Germinal center (tissue), 1 donor: ENCODE measurements around the gene DNAL4.
"Not testable (repeated sequence)": the region's sequence is repeated elsewhere in the genome, so short reads cannot be mapped to it uniquely, and the experiment has no call there.

Experiments
- DNase-seq: peaks from one replicate; pipeline ENCODE4 v3.0.0; 2012; ENCODE audit warnings: mixed read lengths, low spot score

DNAL4 gene

DNA sequence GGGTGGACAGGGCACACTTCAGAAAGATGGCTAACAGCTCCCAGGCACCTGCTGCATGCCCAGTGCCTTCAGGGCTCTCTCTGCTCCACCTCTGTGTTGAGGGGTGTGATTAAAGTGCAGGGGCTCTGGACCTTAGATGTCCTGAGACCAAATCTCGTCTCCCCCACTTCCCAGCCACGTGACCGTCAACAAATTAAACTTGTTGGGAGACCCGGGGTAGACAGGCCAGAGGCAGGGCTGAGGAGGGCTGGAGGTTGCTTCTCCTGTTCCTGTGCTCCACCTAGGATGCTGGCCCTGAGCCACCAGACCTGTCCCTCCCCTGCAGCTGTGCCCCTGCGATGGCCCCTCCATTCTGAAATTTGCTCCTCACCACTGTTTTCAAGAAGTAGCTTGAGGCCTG is 32.9 kb upstream of the DNAL4 start:
- DNase-seq: no peak

DNA sequence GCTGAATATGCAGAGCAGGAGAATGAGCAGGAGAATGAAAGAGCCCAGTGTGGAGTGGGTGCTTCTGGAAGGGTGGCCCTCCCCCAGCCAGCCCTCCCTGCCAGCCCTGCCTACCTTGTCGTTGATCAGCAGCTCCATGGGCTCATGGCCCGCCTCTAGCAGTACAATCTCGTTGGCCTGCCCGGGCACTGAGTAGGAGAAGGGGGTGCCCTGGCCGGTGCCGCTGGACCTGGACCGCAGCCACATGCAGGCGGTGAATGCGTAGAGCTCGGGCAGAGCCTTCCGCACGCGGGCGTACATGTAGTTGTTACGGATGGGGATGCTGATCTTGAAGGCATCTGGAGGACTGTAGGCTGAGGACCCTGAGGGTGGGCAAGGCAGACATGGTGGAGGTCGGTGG is 32.4 kb upstream of the DNAL4 start:
- no peak for DNase-seq

DNA sequence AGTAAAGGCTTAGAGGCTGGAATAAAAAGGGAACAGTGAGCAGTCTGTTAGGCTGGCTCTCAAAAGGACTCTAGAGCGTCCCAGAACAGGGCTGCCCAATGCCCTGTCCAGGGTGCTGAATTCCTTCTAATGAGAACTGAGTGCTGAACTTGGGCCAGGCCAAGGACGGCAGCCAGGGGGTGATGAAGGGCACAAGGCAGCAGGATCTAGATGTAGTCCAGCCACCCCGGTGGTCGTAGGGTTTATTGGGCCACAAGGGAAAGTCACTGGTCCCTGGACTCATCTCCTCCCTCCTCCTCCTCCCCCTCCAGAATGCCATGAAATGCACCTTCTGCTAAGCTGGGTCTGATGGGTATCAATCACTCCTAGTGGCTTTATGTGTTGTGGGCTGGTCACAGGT is 30.6 kb upstream of the DNAL4 start:
- peak; percentile 55 for DNase-seq

- DNase-seq: no peak
Measured at GRCh38 chr22:38823637-38824036, 29.7 kb upstream of the DNAL4 start.

GRCh38 chr22:38823076-38823475 is 29.1 kb upstream of the DNAL4 start:
- DNase-seq: no peak

DNA sequence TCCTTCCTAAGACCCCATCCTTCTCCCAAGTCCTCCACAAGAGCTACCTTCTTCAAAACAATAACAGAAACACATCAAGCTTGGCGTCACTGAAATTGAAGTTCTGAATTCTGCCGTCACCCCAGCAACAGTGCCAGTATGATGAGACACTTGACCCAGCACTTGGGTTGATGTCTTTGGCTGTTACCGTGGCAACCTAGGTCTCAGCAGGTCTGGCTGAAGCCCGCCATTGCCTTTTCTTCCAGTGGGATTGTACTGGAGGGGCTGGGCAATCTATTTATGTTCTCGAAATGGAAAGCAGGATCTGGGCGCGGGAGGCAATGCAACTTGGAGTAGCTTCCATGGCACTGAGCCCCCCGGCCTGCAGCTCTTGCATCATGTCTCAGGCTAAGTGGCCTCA is 26.1 kb upstream of the DNAL4 start:
- DNase-seq: no peak

DNA sequence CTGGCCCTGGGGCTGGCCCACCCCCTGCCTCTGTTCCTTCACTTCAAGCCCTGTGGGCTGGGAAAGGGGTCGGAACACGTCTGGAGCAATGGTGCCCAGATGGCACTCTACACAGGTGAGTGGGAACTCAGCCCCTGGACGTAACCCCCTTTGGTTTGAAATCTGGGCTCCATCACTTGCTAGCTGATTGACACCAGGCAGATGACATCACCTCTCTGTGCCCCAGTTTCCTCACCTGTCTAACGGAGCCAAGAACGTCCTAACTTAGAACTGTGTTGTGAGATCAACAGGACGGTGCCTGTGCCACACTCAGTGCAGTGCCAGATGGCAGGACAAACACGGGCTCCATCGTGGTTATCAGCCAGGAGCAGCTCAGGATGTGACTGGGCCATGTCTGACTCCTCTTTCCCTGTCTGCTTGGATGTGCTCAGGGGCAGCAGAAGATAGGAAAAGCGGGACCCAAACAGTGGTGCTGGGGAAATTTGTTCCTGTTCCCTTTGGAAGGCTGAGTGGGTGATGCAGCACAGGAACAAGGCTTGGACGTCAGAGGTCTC is 25.5 kb upstream of the DNAL4 start:
- DNase-seq: no peak

DNA sequence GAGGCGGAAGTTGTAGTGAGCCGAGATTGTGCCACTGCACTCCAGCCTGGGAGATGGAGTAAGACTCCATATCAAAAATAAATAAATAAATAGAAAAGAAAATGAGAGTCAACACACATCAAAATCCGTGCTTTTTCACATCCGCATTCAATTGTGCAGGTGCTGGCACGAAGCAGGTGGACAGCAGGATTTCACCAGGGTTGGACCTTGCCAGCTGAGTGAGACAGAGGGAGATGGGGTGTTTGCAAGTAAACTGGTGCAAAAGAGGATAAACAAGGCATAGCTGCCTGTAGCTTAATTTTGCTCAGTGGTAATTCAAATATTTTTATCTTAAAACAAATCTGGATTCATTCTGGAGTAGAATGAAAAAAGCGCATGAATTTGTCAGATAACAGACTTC is 23.3 kb upstream of the DNAL4 start:
- no peak for DNase-seq

GRCh38 chr22:38815842-38816241 is 21.9 kb upstream of the DNAL4 start:
- no peak for DNase-seq

DNA sequence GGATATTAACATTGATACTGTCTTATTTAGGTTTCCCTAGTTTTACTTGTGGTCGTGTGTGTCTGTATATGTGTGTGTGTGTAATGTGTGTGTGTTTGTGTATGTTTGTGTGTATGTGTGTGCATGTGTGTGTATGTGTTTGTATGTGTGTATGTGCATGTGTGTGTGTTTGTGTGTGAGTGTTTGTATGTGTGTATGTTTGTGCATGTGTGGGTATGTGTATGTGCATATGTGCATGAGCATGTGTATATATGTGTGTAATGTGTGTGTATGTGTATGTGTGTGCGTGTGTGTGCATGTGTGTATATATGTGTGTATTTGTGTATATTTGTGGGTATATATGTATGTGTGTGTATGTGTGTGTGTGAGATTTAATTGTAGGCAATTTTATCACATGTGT is 17.3 kb upstream of the DNAL4 start:
- no peak for DNase-seq

DNA sequence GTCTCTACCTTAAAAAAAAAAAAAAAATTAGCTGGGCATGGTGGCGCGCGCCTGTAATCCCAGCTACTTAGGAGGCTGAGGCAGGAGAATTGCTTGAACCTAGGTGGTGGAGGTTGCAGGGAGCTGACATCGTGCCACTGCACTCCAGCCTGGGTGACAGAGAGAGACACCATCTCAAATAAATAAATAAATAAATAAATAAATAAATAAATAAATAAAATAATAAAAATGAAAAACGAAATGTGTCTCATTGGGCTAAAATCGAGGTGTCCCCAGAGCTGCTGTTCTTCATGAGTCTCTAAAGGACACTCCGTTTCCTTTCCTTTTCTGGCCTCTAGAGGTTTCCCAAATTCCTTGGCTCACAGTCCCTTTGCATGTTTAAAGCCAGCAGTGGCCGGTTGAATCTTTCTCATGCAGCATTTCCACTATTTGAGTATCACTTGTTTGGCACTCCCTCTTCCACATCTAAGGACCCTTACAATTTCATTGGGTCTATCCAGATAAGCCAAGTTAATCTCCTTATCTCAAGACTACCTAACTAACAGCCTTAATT is 11.2 kb upstream of the DNAL4 start:
- DNase-seq: not testable (repeated sequence)

DNA sequence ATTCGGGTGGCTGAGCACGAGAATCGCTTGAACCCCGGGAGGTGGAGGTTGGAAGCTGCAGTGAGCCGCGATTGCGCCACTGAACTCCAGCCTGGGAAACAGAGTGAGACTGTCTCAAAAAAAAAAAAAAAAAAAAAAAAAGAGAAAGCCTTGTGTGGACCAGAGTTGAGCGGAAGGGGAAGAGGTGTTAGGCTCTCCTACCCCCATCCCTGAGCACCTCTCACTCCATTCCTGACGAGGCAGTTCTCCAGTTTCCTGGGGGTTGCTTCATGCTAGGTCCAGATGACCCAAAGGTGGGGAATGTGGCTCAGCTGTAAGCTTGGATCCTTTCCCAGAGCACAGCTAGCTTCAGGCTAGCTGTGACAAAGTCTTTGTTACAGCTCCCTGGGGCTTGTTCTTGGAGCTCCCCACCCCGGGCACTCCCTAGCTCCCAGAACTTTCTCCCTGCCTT is 8.8 kb upstream of the DNAL4 start:
- no peak for DNase-seq

GRCh38 chr22:38799265-38800002 is 5.5 kb upstream of the DNAL4 start:
- DNase-seq: no peak

GRCh38 chr22:38798496-38798895 is 4.6 kb upstream of the DNAL4 start:
- no peak for DNase-seq

- DNase-seq: no peak
Measured at GRCh38 chr22:38796262-38796957, 2.5 kb upstream of the DNAL4 start.

DNA sequence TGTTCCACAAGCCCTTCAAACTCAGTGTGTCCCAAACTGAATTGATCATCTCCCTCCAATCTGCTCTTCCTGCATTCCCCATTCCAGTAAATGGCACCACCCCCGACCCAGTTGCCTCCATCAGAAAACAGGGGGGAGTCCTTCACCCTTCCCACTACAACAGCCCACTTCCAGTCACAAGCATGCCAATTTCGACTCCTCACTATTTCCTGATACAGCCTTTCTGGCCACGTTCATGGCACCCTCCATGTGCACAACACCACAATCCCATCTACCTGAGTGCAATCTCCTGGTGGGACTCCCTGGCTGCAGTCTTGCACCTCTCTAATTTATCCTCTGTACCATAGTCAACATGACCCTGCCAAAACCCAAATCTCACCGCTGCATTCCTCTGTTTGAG is 1.6 kb upstream of the DNAL4 start:
- no peak for DNase-seq

DNA sequence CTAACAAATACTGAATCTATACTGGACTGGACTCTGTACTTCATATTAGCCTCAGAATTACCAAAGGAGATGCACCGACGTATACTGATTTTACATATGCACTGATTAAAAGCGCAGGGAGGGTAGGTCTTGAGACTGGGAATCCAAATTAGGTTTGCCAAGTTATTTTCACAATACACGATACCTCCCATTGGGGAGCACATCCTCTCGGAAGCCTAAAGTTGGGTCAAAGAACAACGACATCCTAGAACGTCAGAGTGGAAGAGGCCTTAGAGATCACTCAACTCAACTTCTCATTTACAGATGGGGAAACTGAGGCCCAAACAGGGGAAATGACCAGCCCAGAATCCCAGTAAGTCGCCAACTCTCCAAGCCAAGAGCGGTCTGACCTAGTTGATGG is 626 bp downstream of the DNAL4 start:
- DNase-seq: no peak

- no peak for DNase-seq
Measured at GRCh38 chr22:38792833-38793232, 1.1 kb downstream of the DNAL4 start.

- no peak for DNase-seq
Measured at GRCh38 chr22:38789606-38790005, 4.3 kb downstream of the DNAL4 start.

GRCh38 chr22:38788846-38789245 is 5.1 kb downstream of the DNAL4 start:
- DNase-seq: no peak

- no peak for DNase-seq
Measured at GRCh38 chr22:38788021-38788816, 5.7 kb downstream of the DNAL4 start.

GRCh38 chr22:38786631-38787030 is 7.3 kb downstream of the DNAL4 start:
- no peak for DNase-seq
